Peyer's patch (tissue), 4 donors: ENCODE measurements around the gene BCL2L11. TPM values are rescaled to one million over a fixed set of nuclear protein-coding genes. Genes with fewer than 3 reads are reported as not detected.

Source experiments
- DNase-seq, 3 donors: peaks; one replicate each; pipeline ENCODE4 v3.0.0-alpha.2; 2017 to 2019
- H3K27ac ChIP-seq, 4 donors: fragments of 200-600 bp; sonication (generic); one replicate each; pipeline ENCODE4 v1.5.1; 2016 to 2019
- H3K27me3 ChIP-seq, 2 donors: fragments of 200-600 bp; sonication (generic); one replicate each; pipeline ENCODE4 v1.5.1; 2019
- H3K36me3 ChIP-seq, 3 donors: fragments of 200-600 bp; sonication (generic); one replicate each; pipeline ENCODE4 v1.5.1; 2016 to 2019
- H3K4me1 ChIP-seq, 4 donors: fragments of 200-600 bp; sonication (generic); one replicate each; pipeline ENCODE4 v1.5.1; 2016 to 2019
- H3K4me3 ChIP-seq, 4 donors: fragments of 200-600 bp; sonication (generic); 1 replicate in 3 of 4; 2 replicates in 1 of 4; pipeline ENCODE4 v1.5.1; 2016 to 2019; ENCODE audit warnings: mild to moderate bottlenecking in 1 of 4
- H3K9me3 ChIP-seq, 4 donors: fragments of 200-600 bp; sonication (generic); one replicate each; pipeline ENCODE4 v1.5.1; 2016 to 2019; ENCODE audit warnings: mild to moderate bottlenecking in 1 of 4
- CTCF ChIP-seq, 6 experiments: fragments of 450-650 bp in 4 of 6; fragments of 200-600 bp in 2 of 6; sonication (generic) in 1 of 6; IDR thresholded peaks; one replicate each; pipeline ENCODE4 v1.5.1; 2017 to 2019; ENCODE audit warnings: antibody characterized with exemption in 6 of 6, mild to moderate bottlenecking in 3 of 6, moderate library complexity in 1 of 6
- POLR2A ChIP-seq, 2 donors: fragments of 450-650 bp; IDR thresholded peaks; one replicate each; pipeline ENCODE4 v1.5.1; 2017; ENCODE audit warnings: antibody characterized with exemption in 2 of 2, mild to moderate bottlenecking in 2 of 2, moderate library complexity in 2 of 2
- total RNA-seq, 4 donors: library from RNA; depleted of rRNA; stranded (reverse); fragments of >200 nt; gene quantifications; one replicate each; pipeline ENCODE4 v1.1.0, GENCODE V29; 2016

BCL2L11 gene
- total RNA-seq, 4 donors from 2014 or later: 35.9 to 98.1 (median 62.2) TPM

GRCh38 chr2:111182121-111182520 lies 61.4 kb downstream of the BCL2L11 start:
- TF ChIP-seq POLR2A (IDR thresholded peaks at IDR 0.05) (no peak), CTCF (IDR thresholded peaks at IDR 0.05) (no peak)
- H3K36me3 ChIP-seq: no peaks in the 10 kb centered on the region
- H3K4me3 ChIP-seq: no peak overlapping the region
- H3K9me3 ChIP-seq: no peaks in the 10 kb centered on the region
- no peaks in the 10 kb centered on the region for H3K27me3 ChIP-seq
- no peak for DNase-seq
- peaks cover 0 to 19% (median 0%) of the 10 kb centered on the region in 4 donors for H3K4me1 ChIP-seq
- no peak overlapping the region for H3K27ac ChIP-seq

GRCh38 chr2:111182740-111183139 lies 62.0 kb downstream of the BCL2L11 start:
- no peaks in the 10 kb centered on the region for H3K36me3 ChIP-seq
- no peak overlapping the region for H3K27ac ChIP-seq
- peaks cover 0 to 19% (median 0%) of the 10 kb centered on the region in 4 donors for H3K4me1 ChIP-seq
- no peaks in the 10 kb centered on the region for H3K9me3 ChIP-seq
- TF ChIP-seq CTCF (IDR thresholded peaks at IDR 0.05): no peak
- TF ChIP-seq POLR2A (IDR thresholded peaks at IDR 0.05): no peak
- DNase-seq: no peak
- no peak overlapping the region for H3K4me3 ChIP-seq
- H3K27me3 ChIP-seq: no peaks in the 10 kb centered on the region

GRCh38 chr2:111184725-111185310 lies 64.1 kb downstream of the BCL2L11 start:
- H3K9me3 ChIP-seq: no peaks in the 10 kb centered on the region
- TF ChIP-seq CTCF (IDR thresholded peaks at IDR 0.05): no peak
- TF ChIP-seq POLR2A (IDR thresholded peaks at IDR 0.05): no peak
- DNase-seq: no peak
- peaks cover 0 to 7% (median 0%) of the 10 kb centered on the region in 4 donors for H3K4me1 ChIP-seq
- H3K27me3 ChIP-seq: no peaks in the 10 kb centered on the region
- H3K36me3 ChIP-seq: no peaks in the 10 kb centered on the region
- H3K4me3 ChIP-seq: no peak overlapping the region
- peak overlapping the region in 3 of 4 donors; percentile 18 to 72 (median 67) for H3K27ac ChIP-seq

- Histone ChIP-seq H3K9me3 (no peaks in the 10 kb centered on the region), H3K36me3 (no peaks in the 10 kb centered on the region), H3K27me3 (no peaks in the 10 kb centered on the region), H3K4me3 (no peak overlapping the region), H3K27ac (peak overlapping the region in 3 of 4 donors; percentile 18 to 72 (median 67)), H3K4me1 (peaks cover 0 to 6% (median 0%) of the 10 kb centered on the region in 4 donors)
- peak in 2 of 3 donors; percentile 92 to 95 for DNase-seq
- TF ChIP-seq POLR2A (IDR thresholded peaks at IDR 0.05) (peak; percentile 10 to 41), CTCF (IDR thresholded peaks at IDR 0.05) (peak in 2 of 6 experiments; percentile 4 to 7)
These were observed 64.8 kb downstream of the BCL2L11 start for GRCh38 chr2:111185361-111186022.

GRCh38 chr2:111186121-111186715 lies 65.5 kb downstream of the BCL2L11 start:
- TF ChIP-seq CTCF (IDR thresholded peaks at IDR 0.05) (no peak), POLR2A (IDR thresholded peaks at IDR 0.05) (no peak)
- peak in 1 of 3 donors; percentile 66 for DNase-seq
- Histone ChIP-seq H3K4me3 (no peak overlapping the region), H3K36me3 (no peaks in the 10 kb centered on the region), H3K4me1 (peaks cover 0 to 6% (median 0%) of the 10 kb centered on the region in 4 donors), H3K9me3 (no peaks in the 10 kb centered on the region), H3K27me3 (no peaks in the 10 kb centered on the region), H3K27ac (peak overlapping the region in 2 of 4 donors; percentile 17 to 72)
